Upper lobe of left lung (tissue), 4 donors: Measurements from ENCODE around the gene NDRG2.

Experiments used
- EP300 ChIP-seq, 4 donors: sonication (generic); formaldehyde crosslinking; IDR thresholded peaks; one replicate each; pipeline ENCODE4 v1.5.1; 2017; ENCODE audit warnings: antibody characterized with exemption in 4 of 4, control low read depth in 2 of 4
- POLR2A ChIP-seq, 4 donors: fragments of 450-650 bp; IDR thresholded peaks; one replicate each; pipeline ENCODE4 v1.5.1; 2016 to 2017; ENCODE audit warnings: antibody characterized with exemption in 4 of 4, mild to moderate bottlenecking in 2 of 4
- POLR2AphosphoS5 ChIP-seq, 2 donors: sonication (generic); formaldehyde crosslinking; IDR thresholded peaks; one replicate each; pipeline ENCODE4 v1.5.1; 2017; ENCODE audit warnings: antibody characterized with exemption in 2 of 2
- TF ChIP-seq, protein P1 (sequence below), 6 experiments: fragments of 450-650 bp in 4 of 6; fragments of 200-600 bp in 2 of 6; sonication (generic) in 2 of 6; IDR thresholded peaks; one replicate each; pipeline ENCODE4 v1.5.1; 2016 to 2019; ENCODE audit warnings: antibody characterized with exemption in 6 of 6

DNA sequence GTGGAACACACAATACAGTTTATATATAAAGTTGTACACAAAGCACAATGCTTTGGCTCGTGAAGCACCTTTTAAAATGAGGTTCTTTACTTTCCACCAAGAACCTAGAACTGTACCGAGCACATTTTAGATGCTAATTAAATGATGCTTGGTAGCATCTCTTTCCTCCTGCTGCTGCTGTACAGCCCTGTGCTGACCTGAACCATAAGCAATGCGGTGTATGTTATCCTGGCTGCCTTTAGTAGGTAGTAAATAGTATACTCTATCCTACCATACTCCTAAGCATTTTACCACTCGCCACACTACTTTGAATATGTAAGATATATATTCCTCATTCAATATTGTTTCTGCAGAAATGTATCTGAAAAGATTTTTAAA lies 29.9 kb upstream of the NDRG2 start:
- TF ChIP-seq EP300 (IDR thresholded peaks at IDR 0.05): no peak
- TF ChIP-seq POLR2AphosphoS5 (IDR thresholded peaks at IDR 0.05): no peak
- TF ChIP-seq POLR2A (IDR thresholded peaks at IDR 0.05): no peak
- TF ChIP-seq, protein P1, sequence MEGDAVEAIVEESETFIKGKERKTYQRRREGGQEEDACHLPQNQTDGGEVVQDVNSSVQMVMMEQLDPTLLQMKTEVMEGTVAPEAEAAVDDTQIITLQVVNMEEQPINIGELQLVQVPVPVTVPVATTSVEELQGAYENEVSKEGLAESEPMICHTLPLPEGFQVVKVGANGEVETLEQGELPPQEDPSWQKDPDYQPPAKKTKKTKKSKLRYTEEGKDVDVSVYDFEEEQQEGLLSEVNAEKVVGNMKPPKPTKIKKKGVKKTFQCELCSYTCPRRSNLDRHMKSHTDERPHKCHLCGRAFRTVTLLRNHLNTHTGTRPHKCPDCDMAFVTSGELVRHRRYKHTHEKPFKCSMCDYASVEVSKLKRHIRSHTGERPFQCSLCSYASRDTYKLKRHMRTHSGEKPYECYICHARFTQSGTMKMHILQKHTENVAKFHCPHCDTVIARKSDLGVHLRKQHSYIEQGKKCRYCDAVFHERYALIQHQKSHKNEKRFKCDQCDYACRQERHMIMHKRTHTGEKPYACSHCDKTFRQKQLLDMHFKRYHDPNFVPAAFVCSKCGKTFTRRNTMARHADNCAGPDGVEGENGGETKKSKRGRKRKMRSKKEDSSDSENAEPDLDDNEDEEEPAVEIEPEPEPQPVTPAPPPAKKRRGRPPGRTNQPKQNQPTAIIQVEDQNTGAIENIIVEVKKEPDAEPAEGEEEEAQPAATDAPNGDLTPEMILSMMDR (IDR thresholded peaks at IDR 0.05): no peak
